ENCODE measurements around the gene TCIRG1. TPM values are rescaled to one million over a fixed set of nuclear protein-coding genes. Genes with fewer than 3 reads are reported as not detected.
"Not testable (repeated sequence)": the region's sequence is repeated elsewhere in the genome, so short reads cannot be mapped to it uniquely, and the experiment has no call there.

TCIRG1 gene, protein sequence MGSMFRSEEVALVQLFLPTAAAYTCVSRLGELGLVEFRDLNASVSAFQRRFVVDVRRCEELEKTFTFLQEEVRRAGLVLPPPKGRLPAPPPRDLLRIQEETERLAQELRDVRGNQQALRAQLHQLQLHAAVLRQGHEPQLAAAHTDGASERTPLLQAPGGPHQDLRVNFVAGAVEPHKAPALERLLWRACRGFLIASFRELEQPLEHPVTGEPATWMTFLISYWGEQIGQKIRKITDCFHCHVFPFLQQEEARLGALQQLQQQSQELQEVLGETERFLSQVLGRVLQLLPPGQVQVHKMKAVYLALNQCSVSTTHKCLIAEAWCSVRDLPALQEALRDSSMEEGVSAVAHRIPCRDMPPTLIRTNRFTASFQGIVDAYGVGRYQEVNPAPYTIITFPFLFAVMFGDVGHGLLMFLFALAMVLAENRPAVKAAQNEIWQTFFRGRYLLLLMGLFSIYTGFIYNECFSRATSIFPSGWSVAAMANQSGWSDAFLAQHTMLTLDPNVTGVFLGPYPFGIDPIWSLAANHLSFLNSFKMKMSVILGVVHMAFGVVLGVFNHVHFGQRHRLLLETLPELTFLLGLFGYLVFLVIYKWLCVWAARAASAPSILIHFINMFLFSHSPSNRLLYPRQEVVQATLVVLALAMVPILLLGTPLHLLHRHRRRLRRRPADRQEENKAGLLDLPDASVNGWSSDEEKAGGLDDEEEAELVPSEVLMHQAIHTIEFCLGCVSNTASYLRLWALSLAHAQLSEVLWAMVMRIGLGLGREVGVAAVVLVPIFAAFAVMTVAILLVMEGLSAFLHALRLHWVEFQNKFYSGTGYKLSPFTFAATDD
- 9.7 and 9.8 TPM in 2 replicates for total RNA-seq (2014; rRNA removed; shearing (Covaris generic))

DNA sequence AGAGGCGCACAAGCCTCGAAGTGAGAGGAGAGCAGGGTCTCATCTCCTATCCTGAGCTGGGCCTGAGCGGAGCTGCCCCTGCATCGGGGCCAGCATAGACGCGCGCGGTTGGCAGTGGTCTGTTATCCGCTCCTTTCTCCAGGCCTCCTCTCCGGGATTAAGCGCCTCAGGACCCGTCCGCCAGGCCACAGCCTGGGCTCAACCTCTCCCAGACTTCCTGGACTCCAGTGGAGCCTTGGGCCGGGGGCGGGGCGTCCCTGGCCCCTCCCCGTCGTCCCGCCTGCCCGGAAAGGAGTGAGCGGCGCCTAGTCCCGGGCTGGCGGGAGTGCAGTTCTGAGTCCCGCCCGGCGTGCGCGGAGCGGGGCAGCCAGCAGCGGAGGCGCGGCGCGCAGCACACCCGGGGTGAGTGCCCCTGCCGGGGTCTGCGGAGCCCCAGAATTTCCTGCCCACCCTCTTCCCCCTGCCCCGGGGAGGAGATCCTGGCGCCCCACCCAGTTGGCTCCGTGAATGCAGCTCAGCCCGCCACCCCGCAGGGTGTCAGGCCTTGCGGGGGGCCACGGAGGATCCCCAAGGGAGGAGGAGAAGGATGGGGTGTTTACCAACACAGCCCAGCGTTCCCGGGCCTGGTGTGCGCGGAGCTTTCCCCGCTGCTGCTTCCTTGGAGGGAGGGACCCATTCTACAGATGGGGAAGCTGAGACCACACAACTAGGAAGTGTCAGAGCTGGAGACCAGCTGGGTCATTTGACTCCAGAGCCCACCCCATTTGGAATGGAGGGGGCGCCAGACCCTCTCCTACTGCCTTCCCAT is at the start of gene TCIRG1:
TCIRG1 (plus strand) TSS at position 308 of the 808 bp plus-strand sequence. CDS start 2,247 bp downstream, outside the sequence.
- DNase-seq (ENCODE audit: low spot score), result no peak
- in situ Hi-C loops (cut with HindIII; ENCODE audit: low sequenced_read_pairs), result no loop called here

DNA sequence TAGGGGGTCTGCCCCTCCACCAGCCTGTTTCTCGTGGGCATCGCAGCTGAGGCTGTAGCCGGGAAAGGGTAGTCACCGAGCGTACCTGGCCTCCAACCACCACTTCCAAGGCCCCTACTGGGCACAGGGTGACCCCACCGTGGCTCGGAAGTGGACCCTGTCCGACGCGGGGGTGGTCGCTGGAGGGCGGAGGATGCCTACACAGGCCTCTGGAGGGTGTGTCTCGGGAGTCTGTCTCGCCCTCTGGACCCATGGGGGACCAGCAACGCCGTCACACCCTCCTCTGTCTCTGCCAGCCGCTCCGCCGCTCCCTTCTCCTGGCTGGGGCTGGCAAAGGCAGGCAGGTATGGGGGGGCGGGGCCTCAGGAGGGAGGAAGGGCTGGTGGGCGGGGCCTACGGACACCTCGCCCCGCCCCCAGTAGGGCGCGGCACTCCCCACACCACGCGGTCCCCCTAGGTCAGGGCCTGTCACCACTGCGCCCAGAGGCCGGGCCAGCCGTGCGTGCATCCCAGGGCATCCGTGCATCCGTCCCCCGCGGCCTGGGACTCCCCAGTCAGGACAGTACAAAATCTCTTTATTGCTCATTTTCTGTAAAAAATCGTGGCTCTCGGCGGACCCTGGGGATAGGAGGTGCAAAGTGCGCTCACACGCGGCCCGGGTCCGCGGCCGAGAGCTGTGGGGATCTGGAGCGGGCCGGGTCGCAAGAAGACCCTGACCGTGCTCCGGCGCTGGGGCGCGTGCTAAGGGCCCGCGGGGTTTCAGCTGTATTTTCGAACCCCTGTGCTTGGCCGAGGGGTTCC is 48.1 kb upstream of the TCIRG1 start:
- in situ Hi-C loops (cut with HindIII; ENCODE audit: low sequenced_read_pairs), result not testable (repeated sequence)
- DNase-seq (ENCODE audit: low spot score), result peak; percentile 16

DNA sequence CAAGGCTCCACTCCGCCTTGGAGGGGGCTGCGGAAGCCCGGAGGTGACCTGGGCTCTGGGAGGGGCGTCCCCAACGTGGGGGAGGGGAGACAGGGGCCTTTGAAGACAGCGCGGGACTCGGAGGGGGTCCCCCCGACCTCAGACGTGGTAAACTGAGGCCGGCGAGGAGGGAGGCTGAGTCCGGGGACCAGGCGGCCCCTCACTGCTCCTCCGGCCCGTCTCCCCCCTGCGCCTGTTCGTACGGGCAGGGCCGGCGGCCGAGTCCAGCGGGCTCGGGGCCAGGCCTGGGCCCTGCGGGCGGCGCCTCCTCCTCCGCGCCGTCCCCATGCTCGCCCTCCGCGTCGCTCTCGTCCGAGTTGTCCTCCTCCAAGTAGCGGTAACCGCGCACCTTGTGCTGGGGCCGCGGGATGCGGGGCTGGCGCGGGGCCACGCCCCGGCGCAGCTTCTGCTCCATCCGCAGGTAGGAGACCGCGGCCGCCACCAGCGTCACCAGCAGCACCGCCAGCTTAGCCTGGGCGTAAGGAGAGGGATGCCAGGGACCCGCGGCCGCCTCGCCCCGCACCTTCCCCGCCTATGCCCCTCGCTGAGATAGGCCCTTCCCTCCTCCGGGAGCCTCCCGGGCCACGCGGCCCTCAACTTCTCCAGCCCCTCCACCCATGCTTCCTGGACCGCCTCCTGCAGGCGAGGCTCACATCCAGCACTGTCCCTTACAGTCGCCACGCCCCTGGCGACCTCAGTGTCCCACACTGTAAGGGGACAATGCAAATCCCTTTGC is 47.3 kb upstream of the TCIRG1 start:
- in situ Hi-C loops (cut with HindIII; ENCODE audit: low sequenced_read_pairs); DNase-seq (ENCODE audit: low spot score): not testable (repeated sequence)

DNA sequence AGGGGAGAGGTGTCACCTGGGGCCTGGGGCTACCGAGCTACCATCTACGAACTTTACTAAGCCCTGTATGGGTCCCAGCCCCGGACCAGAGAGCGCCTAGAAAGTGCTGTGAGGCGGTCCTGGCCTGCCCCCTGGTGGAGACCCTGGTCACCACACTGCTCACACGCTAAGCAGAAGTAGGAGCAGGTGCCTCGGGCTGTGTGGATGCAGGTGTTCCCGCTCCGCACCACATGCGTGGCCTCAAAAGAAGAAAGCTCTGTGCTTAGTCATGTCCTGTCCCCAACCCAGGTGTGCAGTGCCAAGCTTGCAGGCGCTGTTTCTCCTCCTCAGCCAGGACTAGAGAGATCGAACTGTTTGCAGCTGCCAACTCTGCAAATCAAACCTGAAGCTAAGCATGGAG is 45.0 kb upstream of the TCIRG1 start:
- in situ Hi-C loops (cut with HindIII; ENCODE audit: low sequenced_read_pairs); DNase-seq (ENCODE audit: low spot score): not testable (repeated sequence)

DNA sequence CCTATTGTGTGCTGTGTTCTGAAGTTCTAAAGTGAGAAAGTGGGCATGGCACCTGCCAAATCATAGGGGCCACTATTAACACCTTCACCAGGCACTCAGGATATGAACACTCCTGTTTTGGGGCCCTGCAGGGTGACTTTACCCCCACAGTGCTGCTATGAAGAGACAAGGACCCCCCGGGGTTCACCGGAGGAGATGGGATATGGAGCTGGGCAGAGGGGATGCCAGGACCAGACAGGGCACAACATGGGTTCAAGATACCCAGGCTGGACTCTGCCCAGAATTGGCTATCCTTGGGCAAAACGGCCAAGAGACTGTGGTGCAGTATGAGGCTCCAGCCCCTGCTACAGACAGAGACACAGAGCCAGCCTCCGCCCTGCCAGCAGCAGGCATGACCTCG is 44.4 kb upstream of the TCIRG1 start:
- DNase-seq (ENCODE audit: low spot score); in situ Hi-C loops (cut with HindIII; ENCODE audit: low sequenced_read_pairs): not testable (repeated sequence)

DNA sequence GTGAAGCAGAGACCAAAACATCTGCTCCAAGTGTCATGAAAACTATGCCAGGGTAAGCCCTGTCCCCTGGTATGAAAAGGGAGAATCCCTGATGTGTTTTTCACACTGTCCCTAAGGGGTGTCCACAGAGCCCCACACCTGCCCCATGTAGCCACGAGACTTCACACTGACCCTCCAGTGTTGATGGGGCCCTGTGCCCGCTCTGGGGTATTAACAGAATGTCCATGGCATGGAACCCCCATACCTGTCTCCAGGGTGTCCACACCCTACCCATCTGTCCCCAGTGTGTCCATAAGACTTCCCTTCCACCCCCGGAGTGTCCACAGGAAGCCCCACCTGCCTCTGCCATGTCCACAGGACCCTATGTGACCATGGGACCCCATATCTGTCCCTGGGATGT is 43.7 kb upstream of the TCIRG1 start:
- in situ Hi-C loops (cut with HindIII; ENCODE audit: low sequenced_read_pairs); DNase-seq (ENCODE audit: low spot score): not testable (repeated sequence)

DNA sequence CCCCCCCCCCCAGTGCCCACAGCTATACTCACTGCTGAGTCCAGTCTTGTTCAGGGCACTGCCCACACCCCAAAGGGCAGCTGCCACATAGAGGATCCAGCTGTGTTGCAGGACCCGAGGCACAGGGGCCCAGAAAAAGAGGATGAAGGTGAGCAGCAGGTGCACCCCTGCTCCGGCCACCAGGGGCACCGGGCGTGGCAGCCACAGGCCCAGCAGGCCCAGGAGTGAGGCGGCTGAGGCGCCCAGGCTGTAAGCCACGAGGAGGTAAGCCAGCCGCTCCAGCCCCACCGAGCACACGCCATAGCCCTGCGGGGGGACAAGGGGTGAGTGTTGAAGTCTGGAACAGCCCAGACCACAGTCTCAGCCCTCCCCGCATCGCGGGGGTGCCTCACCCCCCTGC is 43.2 kb upstream of the TCIRG1 start:
- DNase-seq (ENCODE audit: low spot score); in situ Hi-C loops (cut with HindIII; ENCODE audit: low sequenced_read_pairs): not testable (repeated sequence)

DNA sequence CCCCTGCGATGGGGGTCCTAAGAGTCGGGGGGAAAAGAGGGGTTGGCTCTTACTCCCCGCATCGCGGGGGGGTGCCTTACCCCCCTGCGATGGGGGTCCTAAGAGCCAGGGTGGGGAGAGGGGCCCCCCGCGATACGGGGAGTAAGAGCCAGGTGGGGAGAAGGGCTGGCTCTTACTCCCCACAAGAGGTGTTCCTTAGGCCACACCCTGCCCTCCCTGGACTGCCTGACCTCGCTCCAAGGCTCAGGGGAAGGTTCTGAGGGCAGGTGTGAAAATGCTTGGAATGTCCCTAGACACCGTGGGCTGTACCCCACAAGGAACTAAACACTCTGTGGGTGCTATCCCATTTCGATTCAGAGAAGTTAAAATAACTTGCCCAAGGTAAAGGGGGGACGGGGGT is 42.8 kb upstream of the TCIRG1 start:
- no peak for DNase-seq (ENCODE audit: low spot score)
- in situ Hi-C loops (cut with HindIII; ENCODE audit: low sequenced_read_pairs), result no loop called here

DNA sequence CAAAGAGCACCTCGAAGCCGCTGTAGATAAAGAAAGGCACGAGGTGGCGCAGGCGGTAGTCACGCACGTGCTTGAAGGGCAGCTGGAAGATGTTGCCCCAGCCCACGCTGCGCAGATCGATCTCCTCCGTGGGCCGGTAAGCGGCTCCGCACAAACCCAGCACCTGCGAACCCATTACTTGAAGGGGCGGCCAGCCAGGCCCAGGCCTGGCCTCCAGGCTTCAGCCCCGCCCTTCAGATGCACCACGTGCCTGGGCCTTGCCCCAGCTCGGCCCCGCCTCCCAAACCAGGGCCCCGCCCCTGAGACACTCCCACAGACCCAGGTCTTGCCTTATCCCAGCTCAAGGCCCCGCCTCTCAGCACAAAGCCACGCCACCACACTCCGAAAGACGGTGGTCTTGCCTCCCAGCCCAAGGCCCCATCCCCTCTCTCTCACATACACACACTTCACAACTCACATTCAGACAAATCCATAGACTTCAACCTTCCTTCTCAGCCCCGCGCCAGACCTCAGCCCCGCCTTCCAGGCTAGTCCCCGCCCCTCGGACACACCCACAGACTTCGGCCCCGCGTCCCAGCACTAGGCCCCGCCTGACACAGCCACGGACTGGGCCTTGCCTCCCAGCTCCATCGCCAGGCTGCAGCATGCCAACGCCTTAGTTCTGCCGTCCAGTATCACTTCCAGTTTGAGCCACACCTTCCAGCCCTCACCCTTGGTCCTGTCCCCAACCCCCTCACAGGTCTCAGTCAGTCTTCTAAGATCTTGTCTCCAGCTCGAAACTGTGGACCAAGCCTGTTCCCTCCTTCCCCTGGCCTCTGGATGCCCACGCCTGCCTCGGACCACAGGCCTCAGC is 42.0 kb upstream of the TCIRG1 start:
- in situ Hi-C loops (cut with HindIII; ENCODE audit: low sequenced_read_pairs), result no loop called here
- DNase-seq (ENCODE audit: low spot score), result peak; percentile 37

DNA sequence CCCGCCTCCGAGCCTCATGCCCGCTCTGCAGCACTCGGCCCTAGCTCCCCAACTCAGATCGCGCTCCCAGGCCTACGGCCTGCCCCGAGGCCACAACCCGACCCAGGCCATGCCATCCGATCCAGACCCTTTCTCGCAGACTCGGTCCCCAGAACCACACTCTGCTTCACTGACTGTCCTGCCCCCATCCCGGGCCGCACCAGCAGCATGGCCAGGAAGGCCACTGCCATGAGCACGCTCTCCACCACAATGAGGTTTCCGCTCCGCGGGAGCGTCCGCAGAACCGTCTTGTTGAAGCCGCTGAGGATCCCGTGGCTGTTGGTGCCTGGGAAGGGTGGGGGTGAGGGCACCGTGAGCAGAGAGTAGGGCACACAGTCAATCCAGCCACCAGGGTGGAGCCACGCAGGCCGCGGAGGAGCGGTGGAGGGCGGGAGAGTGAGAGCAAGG is 41.3 kb upstream of the TCIRG1 start:
- no peak for DNase-seq (ENCODE audit: low spot score)
- in situ Hi-C loops (cut with HindIII; ENCODE audit: low sequenced_read_pairs), result no loop called here

DNA sequence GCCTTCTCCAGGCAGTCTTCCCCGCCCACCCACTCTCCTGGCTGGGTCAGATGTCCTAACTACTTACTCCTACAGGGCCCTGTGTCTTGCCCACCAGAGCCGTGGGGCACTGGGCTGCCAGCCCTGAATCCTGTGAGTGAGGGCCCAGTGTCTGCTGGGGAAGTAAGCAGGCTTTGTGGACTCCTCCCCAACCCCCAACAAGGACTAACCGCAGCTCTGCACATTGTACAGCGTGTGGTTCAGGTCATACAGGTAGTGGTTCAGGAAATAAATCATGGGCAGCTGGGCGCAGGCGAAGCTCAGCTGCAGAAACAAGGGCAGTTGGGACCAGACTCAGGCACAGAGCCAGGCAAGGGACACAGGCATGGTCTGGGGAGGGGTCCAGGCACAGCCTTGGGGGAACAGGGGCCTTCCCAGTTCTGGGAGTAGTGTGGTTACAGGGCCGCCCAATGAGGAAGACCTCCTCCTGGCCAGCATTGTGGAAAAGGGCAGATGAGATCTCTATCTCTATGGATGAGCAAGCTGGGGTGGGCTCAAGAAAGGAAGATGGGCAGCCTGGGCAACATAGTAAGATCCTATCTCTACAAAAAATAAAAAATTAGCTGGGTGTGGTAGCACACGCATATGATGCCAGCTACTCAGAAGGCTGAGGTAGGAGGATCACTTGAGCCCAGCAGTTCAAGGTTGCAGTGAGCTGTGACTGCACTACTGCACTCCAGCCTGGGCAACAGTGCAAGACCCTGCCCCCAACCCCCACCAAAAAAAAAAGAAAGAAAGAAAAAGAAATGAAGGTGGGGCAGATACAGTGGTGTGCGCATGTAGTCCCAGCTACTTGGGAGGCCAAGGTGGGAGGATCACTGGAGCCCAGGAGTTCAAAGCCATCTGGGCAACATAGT is 40.4 kb upstream of the TCIRG1 start:
- in situ Hi-C loops (cut with HindIII; ENCODE audit: low sequenced_read_pairs), result no loop called here

DNA sequence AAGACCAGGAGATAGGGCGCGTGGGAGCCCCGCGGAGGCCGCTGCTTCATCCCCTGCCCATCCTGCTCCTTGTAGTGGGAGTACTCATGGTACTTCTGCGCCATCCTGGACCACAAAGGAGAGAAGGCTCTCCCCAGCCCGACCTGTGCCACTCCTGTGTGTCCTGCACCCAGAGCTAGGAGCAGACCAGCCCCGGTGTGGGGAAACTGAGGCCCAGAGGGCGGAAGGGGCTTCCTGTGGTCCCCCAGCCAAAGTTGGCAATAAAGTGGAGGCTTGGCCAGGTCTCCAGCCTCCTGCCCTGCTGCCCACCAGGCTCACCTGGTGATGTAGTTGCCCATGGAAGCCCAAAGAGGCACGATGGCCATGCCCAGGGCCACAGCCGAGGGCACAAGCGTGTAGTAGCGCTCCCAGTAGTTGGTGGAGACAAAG is 39.6 kb upstream of the TCIRG1 start:
- in situ Hi-C loops (cut with HindIII; ENCODE audit: low sequenced_read_pairs), result no loop called here
- no peak for DNase-seq (ENCODE audit: low spot score)

More for the DNA sequence above, 40.4 kb upstream of the TCIRG1 start:
- DNase-seq (ENCODE audit: low spot score), result no peak

DNA sequence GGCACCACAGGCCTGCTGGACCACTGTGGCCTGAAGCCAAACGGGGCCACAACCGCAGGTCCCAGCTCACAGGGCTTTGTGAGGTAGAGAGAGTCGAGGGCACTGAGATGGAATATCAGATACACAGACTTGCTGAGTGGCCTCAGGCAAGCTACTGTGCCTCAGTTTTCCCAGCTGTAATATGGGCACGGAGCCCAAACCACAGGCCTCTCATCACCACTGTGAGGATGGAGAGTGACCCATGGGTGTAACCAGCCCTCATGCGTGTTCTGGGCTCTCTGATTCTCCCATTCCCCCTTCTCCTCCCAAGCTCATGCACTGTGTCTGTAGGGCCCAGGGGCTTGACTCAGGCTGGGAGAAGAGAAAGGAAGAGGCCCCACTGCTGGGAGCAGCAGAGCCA is 39.1 kb upstream of the TCIRG1 start:
- DNase-seq (ENCODE audit: low spot score), result no peak
- in situ Hi-C loops (cut with HindIII; ENCODE audit: low sequenced_read_pairs), result no loop called here

DNA sequence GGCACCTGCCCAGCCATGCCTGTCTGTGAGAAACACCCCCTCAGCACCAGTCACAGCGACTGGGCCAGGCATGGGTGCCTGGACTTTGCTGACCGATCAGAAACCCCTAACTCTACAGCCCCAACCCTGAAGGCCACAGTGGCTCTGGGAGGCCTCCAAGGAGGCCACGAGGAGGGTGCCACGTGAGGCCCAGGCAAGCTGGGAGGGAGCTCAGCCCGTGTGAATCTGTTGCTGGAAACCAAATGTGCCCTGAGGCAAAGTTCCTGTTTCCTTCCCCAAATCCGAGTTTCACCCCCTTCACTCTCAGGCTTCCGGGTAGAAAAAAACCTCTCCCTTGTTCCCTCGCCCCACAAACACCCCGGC is 36.3 kb upstream of the TCIRG1 start:
- DNase-seq (ENCODE audit: low spot score), result no peak

DNA sequence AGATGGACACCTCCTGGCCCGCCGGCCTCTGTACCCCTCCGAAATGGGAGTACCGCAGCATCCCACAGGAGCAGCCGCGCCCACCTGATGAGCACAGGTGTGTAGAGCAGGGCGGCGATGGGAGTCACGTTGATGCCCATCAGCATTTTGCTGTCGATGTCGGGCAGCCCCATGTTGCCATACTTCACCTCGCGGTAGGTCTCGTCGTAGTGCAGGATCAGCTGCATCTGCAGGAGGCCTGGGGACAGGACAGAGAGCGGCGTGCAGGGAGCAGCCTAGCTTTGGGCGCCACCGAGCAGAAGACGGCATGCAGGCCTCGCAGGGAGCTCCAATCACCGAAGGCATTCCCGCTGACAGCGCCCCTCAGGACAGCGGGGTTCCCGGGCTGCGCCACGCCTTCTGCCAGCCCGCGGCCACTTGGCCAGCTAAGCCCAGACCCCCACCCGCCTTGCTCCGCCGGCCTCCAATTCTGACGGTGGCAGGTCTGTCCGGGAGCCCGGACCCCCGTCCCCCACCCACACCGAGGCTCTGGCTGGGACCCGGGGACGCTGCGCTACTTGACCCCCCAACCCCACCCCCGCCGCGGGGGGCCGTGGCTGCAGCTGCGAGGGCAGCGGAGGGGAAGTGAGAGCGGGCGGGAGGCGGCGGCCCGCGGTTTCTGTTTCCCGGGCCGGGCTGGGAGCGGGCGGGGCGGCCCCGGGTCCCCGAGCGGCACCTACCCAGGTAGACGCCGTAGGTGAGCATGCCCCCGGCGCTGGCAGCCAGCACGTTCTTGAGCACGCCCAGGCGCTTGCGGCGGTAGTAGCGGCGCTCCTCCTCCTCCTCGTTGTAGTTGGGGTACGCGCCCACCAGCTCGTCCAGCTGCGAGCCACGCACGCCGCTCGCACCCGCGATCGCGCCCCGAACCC is 35.6 kb upstream of the TCIRG1 start:
- in situ Hi-C loops (cut with HindIII; ENCODE audit: low sequenced_read_pairs), result no loop called here
- no peak for DNase-seq (ENCODE audit: low spot score)

More for the DNA sequence above, 36.3 kb upstream of the TCIRG1 start:
- in situ Hi-C loops (cut with HindIII; ENCODE audit: low sequenced_read_pairs), result no loop called here
